Skeletal muscle satellite cell (primary cell): ENCODE data around the gene MAB21L4. TPM values are rescaled to one million over a fixed set of nuclear protein-coding genes. Genes with fewer than 3 reads are reported as not detected.

Experiments used
- H3K27me3 ChIP-seq: 2 replicates; pipeline ENCODE4 v1.7.0; 2013; ENCODE audit warnings: low read length; ENCODE audit not compliant: control insufficient read depth, insufficient read depth
- H3K36me3 ChIP-seq: 2 replicates; pipeline ENCODE4 v1.7.0; 2013; ENCODE audit warnings: mild to moderate bottlenecking, control low read depth, low read length; ENCODE audit not compliant: insufficient read depth
- H3K4me1 ChIP-seq: 2 replicates; pipeline ENCODE4 v1.7.0; 2013; ENCODE audit warnings: low read length; ENCODE audit not compliant: control insufficient read depth, insufficient read depth
- H3K4me2 ChIP-seq: 2 replicates; pipeline ENCODE4 v1.7.0; 2013; ENCODE audit warnings: mild to moderate bottlenecking, low read length
- H3K4me3 ChIP-seq: 2 replicates; pipeline ENCODE4 v1.7.0; 2013; ENCODE audit warnings: low read length
- H3K9ac ChIP-seq: 2 replicates; pipeline ENCODE4 v1.7.0; 2013; ENCODE audit warnings: mild to moderate bottlenecking, low read depth, low read length, moderate library complexity
- H3K9me3 ChIP-seq: replicated peaks from 2 replicates; pipeline ENCODE4 v1.7.0; 2013; ENCODE audit warnings: mild to moderate bottlenecking, control low read depth, low read length
- total RNA-seq: library from RNA; depleted of rRNA; stranded (reverse); fragments of >200 nt; gene quantifications from 2 replicates; pipeline ENCODE4 v1.2.3, GENCODE V29; 2012; rRNA removed

Gene MAB21L4
- total RNA-seq, result not detected in 2 replicates

GRCh38 chr2:240895656-240896388 lies at the start of gene MAB21L4:
MAB21L4 (minus strand) TSS chr2:240896156; CDS start chr2:240895997, 159 bp downstream.
- Histone ChIP-seq H3K36me3 (no peaks in the 10 kb centered on the region), H3K27me3 (peaks cover 14% of the 10 kb centered on the region), H3K4me1 (peaks cover 13% of the 10 kb centered on the region), H3K9ac (no peak within 1 kb of the TSS), H3K9me3 (no peaks in the 10 kb centered on the region), H3K4me2 (no peak within 1 kb of the TSS), H3K4me3 (no peak within 1 kb of the TSS)

GRCh38 chr2:240936106-240936505 lies 40.1 kb upstream of the MAB21L4 start:
- Histone ChIP-seq H3K27me3 (peaks cover 88% of the 10 kb centered on the region), H3K4me3 (no peak overlapping the region), H3K9ac (no peak overlapping the region)

GRCh38 chr2:240935103-240935876 lies 39.3 kb upstream of the MAB21L4 start:
- Histone ChIP-seq H3K4me3 (no peak overlapping the region), H3K4me2 (no peak overlapping the region), H3K9ac (no peak overlapping the region), H3K27me3 (peaks cover 89% of the 10 kb centered on the region), H3K9me3 (no peaks in the 10 kb centered on the region), H3K4me1 (no peaks in the 10 kb centered on the region), H3K36me3 (no peaks in the 10 kb centered on the region)

More at GRCh38 chr2:240936106-240936505, 40.1 kb upstream of the MAB21L4 start:
- Histone ChIP-seq H3K36me3 (no peaks in the 10 kb centered on the region), H3K4me1 (no peaks in the 10 kb centered on the region), H3K4me2 (no peak overlapping the region), H3K9me3 (no peaks in the 10 kb centered on the region)

GRCh38 chr2:240934701-240935102 lies 38.7 kb upstream of the MAB21L4 start:
- no peaks in the 10 kb centered on the region for H3K9me3 ChIP-seq
- no peak overlapping the region for H3K9ac ChIP-seq
- H3K36me3 ChIP-seq, result no peaks in the 10 kb centered on the region
- H3K4me1 ChIP-seq, result no peaks in the 10 kb centered on the region
- no peak overlapping the region for H3K4me3 ChIP-seq
- peaks cover 83% of the 10 kb centered on the region for H3K27me3 ChIP-seq
- H3K4me2 ChIP-seq, result no peak overlapping the region

GRCh38 chr2:240933966-240934700 lies 38.2 kb upstream of the MAB21L4 start:
- Histone ChIP-seq H3K36me3 (no peaks in the 10 kb centered on the region), H3K9ac (no peak overlapping the region), H3K4me3 (no peak overlapping the region), H3K4me2 (no peak overlapping the region), H3K9me3 (no peaks in the 10 kb centered on the region), H3K4me1 (no peaks in the 10 kb centered on the region), H3K27me3 (peaks cover 83% of the 10 kb centered on the region)

GRCh38 chr2:240933048-240933965 lies 37.4 kb upstream of the MAB21L4 start:
- Histone ChIP-seq H3K9ac (no peak overlapping the region), H3K36me3 (no peaks in the 10 kb centered on the region), H3K27me3 (peaks cover 77% of the 10 kb centered on the region), H3K4me3 (no peak overlapping the region), H3K9me3 (no peaks in the 10 kb centered on the region), H3K4me1 (no peaks in the 10 kb centered on the region), H3K4me2 (no peak overlapping the region)

GRCh38 chr2:240932724-240933047 lies 36.7 kb upstream of the MAB21L4 start:
- Histone ChIP-seq H3K36me3 (no peaks in the 10 kb centered on the region), H3K4me3 (no peak overlapping the region), H3K9me3 (no peaks in the 10 kb centered on the region), H3K4me1 (no peaks in the 10 kb centered on the region), H3K27me3 (peaks cover 77% of the 10 kb centered on the region), H3K9ac (no peak overlapping the region), H3K4me2 (no peak overlapping the region)

- peaks cover 74% of the 10 kb centered on the region for H3K27me3 ChIP-seq
- H3K4me3 ChIP-seq, result no peak overlapping the region
Measured at GRCh38 chr2:240932001-240932723, 36.2 kb upstream of the MAB21L4 start.

GRCh38 chr2:240931319-240931949 lies 35.5 kb upstream of the MAB21L4 start:
- H3K27me3 ChIP-seq, result peaks cover 73% of the 10 kb centered on the region
- H3K4me3 ChIP-seq, result no peak overlapping the region
- no peaks in the 10 kb centered on the region for H3K9me3 ChIP-seq
- no peaks in the 10 kb centered on the region for H3K36me3 ChIP-seq
- H3K4me1 ChIP-seq, result no peaks in the 10 kb centered on the region
- no peak overlapping the region for H3K9ac ChIP-seq
- H3K4me2 ChIP-seq, result no peak overlapping the region

More at GRCh38 chr2:240932001-240932723, 36.2 kb upstream of the MAB21L4 start:
- H3K4me1 ChIP-seq, result no peaks in the 10 kb centered on the region
- H3K9me3 ChIP-seq, result no peaks in the 10 kb centered on the region
- H3K9ac ChIP-seq, result no peak overlapping the region
- no peaks in the 10 kb centered on the region for H3K36me3 ChIP-seq
- H3K4me2 ChIP-seq, result no peak overlapping the region
